ENCODE results near the gene SV2A.

The SV2A gene

GRCh38 chr1:149937759-149938158, 20.1 kb upstream of the SV2A start:
- no peak for TF ChIP-seq CTCF (IDR thresholded peaks at IDR 0.05; ENCODE audit: borderline replicate concordance, insufficient read depth, low read depth, low read length)
- no peak overlapping the region for H3K4me3 ChIP-seq (ENCODE audit: low read depth, low read length)

GRCh38 chr1:149936992-149937705, 19.5 kb upstream of the SV2A start:
- H3K4me3 ChIP-seq (ENCODE audit: low read depth, low read length), result no peak overlapping the region
- no peak for TF ChIP-seq CTCF (IDR thresholded peaks at IDR 0.05; ENCODE audit: borderline replicate concordance, insufficient read depth, low read depth, low read length)

DNA sequence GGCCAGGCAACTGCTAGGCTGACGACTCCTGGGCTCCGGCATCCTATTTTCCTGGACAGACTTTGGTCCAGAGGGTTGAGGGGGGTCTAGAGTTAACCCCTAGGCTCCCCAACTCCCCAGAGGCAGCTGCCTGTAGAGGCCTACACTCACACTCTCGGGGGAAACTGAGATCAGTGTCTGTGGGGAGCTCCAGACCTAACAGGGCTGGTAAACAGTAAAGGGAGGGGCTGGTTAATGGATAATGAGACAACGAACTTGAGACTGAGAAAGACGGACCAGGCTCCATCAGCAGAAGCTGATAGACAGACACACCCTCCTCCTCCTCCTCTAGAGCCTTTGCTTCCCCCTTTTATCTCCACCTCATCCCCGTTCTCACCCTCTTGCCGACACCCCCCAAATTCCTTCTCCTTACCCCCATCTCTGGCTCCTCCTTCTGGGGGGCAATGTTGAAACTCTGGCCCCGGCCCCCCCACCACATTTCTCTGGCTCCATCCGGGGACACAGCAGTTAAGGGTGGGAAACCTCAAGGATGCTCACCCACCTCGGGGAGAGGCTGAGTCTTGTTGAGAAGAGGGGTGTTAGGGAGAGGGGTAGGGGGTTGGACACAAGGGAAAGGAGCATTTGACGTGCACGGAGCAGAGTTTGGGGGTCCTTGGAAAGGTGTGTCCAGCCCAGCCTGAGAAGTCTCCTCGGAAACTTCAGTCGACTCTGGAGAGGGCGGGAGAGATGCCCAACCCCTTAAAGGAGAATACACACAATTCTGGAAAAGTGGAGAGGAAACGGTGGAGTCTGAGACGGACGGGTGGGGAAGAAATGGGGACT, 18.7 kb upstream of the SV2A start, which contains the start of gene MTMR11:
Gene MTMR11 (minus strand): TSS at position 710 of the 822 bp plus-strand sequence. CDS start 232 bp downstream, at position 478.
- H3K4me3 ChIP-seq (ENCODE audit: low read depth, low read length), result no peak within 1 kb of the TSS
- TF ChIP-seq CTCF (IDR thresholded peaks at IDR 0.05; ENCODE audit: borderline replicate concordance, insufficient read depth, low read depth, low read length), result no peak

- no peak for TF ChIP-seq CTCF (IDR thresholded peaks at IDR 0.05; ENCODE audit: borderline replicate concordance, insufficient read depth, low read depth, low read length)
These were observed 16.7 kb upstream of the SV2A start for GRCh38 chr1:149934356-149934755.

GRCh38 chr1:149933208-149933607, 15.6 kb upstream of the SV2A start:
- TF ChIP-seq CTCF (IDR thresholded peaks at IDR 0.05; ENCODE audit: borderline replicate concordance, insufficient read depth, low read depth, low read length), result no peak
- H3K4me3 ChIP-seq (ENCODE audit: low read depth, low read length), result no peak overlapping the region

More at GRCh38 chr1:149934356-149934755, 16.7 kb upstream of the SV2A start:
- no peak overlapping the region for H3K4me3 ChIP-seq (ENCODE audit: low read depth, low read length)

GRCh38 chr1:149932474-149932873, 14.8 kb upstream of the SV2A start:
- H3K4me3 ChIP-seq (ENCODE audit: low read depth, low read length), result no peak overlapping the region
- TF ChIP-seq CTCF (IDR thresholded peaks at IDR 0.05; ENCODE audit: borderline replicate concordance, insufficient read depth, low read depth, low read length), result no peak
